ENCODE data around the gene GEN1.

GEN1 gene

GRCh38 chr2:17754773-17755425, 961 bp downstream of the GEN1 start:
- DNase-seq = no peak

DNA sequence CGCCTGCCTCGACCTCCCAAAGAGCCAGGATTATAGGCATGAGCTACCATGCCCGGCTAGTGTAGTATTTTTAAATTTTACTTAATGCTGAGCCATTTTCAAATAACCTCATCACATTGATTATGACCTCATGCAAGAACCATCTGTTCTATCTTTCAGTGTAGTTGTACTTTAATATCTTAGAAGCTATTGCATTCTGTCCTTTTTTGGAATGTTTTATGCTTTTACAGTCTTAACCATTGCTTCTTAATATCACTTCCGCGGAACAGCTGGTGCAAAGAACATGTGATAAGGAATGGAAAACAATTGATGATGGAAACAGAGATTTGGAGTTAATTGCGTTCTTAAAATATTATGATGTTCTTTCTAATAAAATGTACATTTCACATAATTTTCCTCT, 2.7 kb downstream of the GEN1 start:
- no peak for DNase-seq

- no peak for DNase-seq
Measured at GRCh38 chr2:17757321-17757720, 3.4 kb downstream of the GEN1 start.

GRCh38 chr2:17758118-17758517, 4.2 kb downstream of the GEN1 start:
- DNase-seq = no peak

DNA sequence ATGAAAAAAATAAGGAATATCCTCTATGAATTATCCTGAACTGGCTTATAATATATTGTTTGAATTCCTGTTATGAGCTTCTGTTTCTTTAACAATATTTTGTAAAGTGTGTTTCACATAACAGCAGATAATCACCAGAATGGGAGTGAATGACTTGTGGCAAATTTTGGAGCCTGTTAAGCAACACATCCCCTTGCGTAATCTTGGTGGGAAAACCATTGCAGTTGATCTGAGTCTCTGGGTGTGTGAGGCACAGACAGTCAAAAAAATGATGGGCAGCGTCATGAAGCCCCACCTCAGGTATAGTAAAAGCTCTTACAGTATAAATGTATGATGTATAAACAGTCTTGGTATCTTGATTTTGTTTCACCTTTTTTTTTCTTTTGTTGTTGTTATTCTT, 5.9 kb downstream of the GEN1 start:
- DNase-seq = no peak

- no peak for DNase-seq
Measured at GRCh38 chr2:17762451-17762850, 8.5 kb downstream of the GEN1 start.

GRCh38 chr2:17763641-17764333, 9.8 kb downstream of the GEN1 start:
- no peak for DNase-seq

GRCh38 chr2:17765398-17765797, 11.5 kb downstream of the GEN1 start:
- no peak for DNase-seq

DNA sequence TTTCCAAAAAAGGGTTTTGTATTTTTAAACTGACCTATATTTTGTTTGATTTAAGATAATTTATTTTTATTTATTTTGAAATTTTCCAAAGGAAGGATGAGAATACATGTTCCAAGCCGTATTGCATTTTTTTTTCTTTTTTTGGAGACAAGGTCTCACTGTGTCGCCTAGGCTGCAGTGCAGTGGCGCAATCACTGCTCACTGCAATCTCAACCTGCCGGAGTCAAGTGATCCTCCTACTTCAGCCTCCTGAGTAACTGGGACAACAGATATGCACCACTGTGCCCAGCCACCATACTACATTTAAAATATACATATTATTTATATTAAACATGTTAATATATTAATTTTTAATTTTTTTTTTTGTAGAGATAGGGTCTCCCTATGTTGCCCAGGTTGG, 15.0 kb downstream of the GEN1 start:
- DNase-seq = no peak

DNA sequence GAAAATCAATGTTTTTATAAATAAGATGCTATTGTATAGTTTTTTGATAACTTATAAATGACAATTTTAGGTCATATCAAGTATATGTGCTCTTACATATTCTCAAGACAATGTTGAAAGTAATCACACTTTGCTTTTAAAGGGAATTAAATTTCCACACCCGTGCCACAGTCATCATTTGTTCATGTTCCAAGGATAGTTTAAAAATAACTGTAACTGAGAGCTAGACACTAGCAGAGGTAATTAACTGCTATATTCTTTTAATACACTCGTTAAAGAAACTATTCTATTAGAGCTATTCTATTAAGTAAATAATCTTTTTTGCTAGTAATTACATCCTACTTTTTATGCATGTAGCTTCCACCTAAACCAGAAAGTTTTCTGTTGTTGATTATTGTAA, 18.0 kb downstream of the GEN1 start:
- DNase-seq = no peak

DNA sequence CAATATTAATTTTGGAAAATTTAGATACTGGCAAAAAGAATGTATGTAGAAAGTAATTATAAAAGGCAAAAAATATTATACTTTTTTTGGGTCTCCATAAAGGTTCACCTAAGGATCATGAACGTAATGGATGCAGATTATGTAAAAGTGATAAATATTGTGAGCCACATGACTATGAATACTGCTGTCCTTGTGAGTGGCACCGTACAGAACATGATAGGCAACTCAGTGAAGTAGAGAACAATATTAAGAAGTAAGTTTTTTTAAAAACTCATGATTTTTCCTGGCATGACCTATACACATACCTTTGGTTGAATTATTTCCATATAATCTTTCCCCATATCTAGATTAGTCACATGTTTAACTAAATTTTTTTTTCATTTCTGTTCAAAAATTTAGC, 18.6 kb downstream of the GEN1 start:
- DNase-seq = no peak

GRCh38 chr2:17780546-17780945, 26.6 kb downstream of the GEN1 start:
- DNase-seq = no peak

GRCh38 chr2:17781482-17781881, 27.5 kb downstream of the GEN1 start:
- no peak for DNase-seq

DNA sequence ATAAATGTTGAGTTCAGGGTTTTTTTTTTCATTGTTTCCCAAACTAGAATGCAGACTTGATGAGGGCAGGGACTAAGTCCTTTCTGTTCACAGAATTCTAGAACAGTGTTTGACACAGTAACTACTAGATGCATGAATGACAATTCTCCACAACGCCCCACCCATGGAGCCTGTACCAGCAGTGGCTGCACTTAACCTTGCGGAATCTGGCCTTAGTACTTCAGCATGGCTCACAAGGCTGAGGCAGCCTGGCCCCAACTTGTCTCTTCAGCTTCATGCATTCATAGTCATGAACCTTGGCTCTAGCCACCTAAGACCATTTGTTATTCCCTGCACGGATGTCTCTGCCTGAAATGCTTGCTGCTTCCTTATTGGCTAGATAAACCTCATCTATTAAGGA, 32.8 kb downstream of the GEN1 start:
- DNase-seq = no peak

DNA sequence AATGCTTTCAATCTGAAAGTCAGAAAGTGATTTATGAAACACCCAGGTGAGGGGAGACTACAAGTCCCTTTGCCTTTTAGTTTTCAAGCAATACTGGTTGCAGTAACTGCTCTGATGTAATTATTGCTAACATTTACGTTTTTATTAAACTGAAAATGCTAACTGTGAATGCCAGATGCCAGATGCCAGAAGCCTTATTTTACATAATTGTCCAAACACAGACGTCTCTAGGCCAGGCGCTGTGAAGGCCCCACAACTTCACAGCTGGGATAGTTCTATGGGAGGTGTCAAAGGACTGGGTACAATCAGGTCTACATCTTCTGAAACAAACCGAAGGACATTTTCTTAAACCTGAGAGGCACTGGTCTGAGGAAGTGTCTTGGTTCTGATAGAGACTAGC, 34.8 kb downstream of the GEN1 start:
- DNase-seq = no peak

- no peak for DNase-seq
Measured at GRCh38 chr2:17790536-17790935, 36.6 kb downstream of the GEN1 start.

DNA sequence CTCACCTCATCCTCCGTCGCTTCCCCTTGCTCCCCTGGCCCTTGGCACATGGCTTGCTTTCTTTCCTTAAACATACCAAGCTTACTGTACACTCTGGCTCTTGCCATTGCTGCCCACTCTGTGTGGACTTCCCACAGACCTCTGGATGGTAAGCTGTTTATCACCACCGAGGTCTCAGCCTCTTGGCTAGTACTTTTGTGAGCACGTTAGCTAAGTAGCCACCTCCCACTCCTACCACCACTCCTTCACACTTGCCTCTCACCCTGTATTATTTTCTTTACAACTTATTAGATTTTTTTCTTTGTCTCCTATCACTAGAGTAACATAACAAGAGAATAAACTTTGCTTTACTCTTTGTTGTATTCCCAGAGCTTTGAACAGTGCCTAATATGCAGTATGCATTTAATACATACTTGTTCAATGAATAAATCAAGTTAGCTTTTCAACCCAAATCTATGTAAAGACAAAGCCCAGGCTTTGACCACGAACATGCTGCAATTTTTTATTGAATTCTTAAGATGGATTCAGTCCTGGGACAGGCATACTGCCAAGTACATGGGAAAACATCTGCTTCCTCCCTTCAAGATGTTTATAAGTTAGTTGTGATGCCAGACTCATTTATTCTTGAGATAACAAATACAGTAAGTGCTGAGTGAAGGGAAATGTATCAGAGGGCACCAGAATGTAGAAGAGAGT, 37.3 kb downstream of the GEN1 start:
- no peak for DNase-seq

- no peak for DNase-seq
Measured at GRCh38 chr2:17791817-17792130, 37.8 kb downstream of the GEN1 start.

- no peak for DNase-seq
Measured at GRCh38 chr2:17792515-17792914, 38.6 kb downstream of the GEN1 start.

DNA sequence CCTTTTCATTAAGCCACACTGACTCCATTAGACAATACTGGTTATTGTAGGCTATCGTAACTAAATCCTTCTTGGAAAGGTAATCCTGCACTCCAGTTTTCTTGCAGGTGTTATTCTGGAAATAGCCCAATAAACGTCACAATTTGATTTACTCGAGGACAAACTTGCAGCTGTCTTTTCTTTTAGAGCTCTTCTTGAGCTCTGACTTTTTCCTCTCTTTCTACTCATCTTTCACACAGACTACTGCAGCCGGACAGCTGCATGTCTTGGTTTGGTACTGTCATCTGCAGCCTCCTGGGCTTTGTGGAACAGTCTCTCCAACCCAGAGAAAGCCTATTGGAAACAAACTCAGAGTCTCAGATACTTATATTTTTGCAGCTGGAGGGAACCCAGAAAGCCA, 39.4 kb downstream of the GEN1 start:
- DNase-seq = no peak

DNA sequence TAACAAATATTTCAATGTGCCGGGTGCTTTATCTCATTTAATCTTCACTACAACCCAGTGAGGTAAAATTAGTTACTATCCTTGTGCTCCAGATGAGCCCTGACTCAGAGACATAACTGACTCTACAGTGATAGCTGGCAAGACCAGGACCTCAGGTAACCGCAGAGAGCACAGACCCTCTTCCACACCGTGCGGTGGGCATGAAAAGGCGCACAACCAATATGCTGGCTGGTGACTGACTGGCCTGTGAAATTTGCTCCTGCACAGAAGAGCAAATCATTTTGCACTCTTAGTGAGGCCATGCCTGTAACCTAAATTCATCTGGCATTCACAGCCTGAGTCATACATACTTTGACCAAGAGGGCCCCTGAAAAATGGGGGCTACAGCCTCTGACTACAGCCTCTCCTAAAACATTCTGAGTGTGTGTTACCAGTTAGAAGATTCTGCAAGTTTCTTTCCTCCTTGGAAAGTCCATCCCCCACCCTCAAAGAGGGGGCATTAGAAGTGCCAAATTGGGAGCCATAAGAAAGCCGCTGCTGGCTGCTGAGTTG, 39.9 kb downstream of the GEN1 start:
- no peak for DNase-seq

GRCh38 chr2:17795309-17795708, 41.4 kb downstream of the GEN1 start:
- DNase-seq = no peak

DNA sequence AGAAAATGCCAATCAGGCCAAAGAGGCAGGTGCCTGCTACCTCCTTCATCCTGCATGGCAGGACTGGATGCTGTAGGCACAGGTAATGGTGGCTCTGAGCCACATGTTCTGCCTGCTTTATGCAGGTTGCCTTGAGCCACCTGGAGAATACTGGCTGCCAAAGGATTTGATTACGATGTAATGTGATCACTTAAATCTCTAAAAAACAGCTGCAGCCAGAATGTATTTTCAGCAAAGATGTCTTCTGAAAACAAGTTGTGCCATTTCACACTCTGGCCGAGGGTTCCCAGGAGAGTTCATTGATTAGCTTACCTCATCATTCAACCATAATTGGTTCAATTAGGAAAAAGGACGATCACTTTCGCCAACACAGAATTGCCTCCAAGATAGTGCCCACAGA, 44.4 kb downstream of the GEN1 start:
- no peak for DNase-seq

All from NCI-H187 (cell line).